Liver (tissue), 9 donors: ENCODE data around the gene BRD1. TPM values are rescaled to one million over a fixed set of nuclear protein-coding genes. Genes with fewer than 3 reads are reported as not detected.

Experiments
- DNase-seq: peaks from one replicate; pipeline ENCODE4 v3.0.0-alpha.2; 2017; ENCODE audit warnings: low spot score
- H3K27ac ChIP-seq, 2 donors: one replicate each; pipeline ENCODE4 v1.7.0; 2013; ENCODE audit warnings: inconsistent platforms in 2 of 2, low read length in 2 of 2, control low read depth in 1 of 2, low read depth in 1 of 2, mild to moderate bottlenecking in 1 of 2
- H3K27me3 ChIP-seq, 4 donors: one replicate each; pipeline versions ENCODE4 v1.6.1 to v1.7.0; 2013; ENCODE audit warnings: low read length in 3 of 4, inconsistent platforms in 1 of 4, mild to moderate bottlenecking in 1 of 4, moderate library complexity in 1 of 4; ENCODE audit not compliant: control insufficient read depth in 4 of 4, insufficient read depth in 4 of 4
- H3K36me3 ChIP-seq, 4 donors: one replicate each; pipeline versions ENCODE4 v1.6.1 to v1.7.0; 2013; ENCODE audit warnings: low read length in 3 of 4, mild to moderate bottlenecking in 3 of 4, low read depth in 1 of 4, moderate library complexity in 1 of 4; ENCODE audit not compliant: control insufficient read depth in 4 of 4, insufficient read depth in 3 of 4
- H3K4me1 ChIP-seq, 4 donors: one replicate each; pipeline versions ENCODE4 v1.6.1 to v1.7.0; 2013; ENCODE audit warnings: low read length in 3 of 4, mild to moderate bottlenecking in 3 of 4, moderate library complexity in 1 of 4; ENCODE audit not compliant: control insufficient read depth in 4 of 4, insufficient read depth in 4 of 4
- H3K4me3 ChIP-seq, 3 donors: one replicate each; pipeline versions ENCODE4 v1.6.1 to v1.7.0; 2013; ENCODE audit warnings: low read length in 3 of 3, control low read depth in 1 of 3, low read depth in 1 of 3, mild to moderate bottlenecking in 1 of 3
- H3K9ac ChIP-seq, 2 donors: one replicate each; pipeline ENCODE4 v1.7.0; 2013; ENCODE audit warnings: low read length in 2 of 2, mild to moderate bottlenecking in 2 of 2, moderate library complexity in 2 of 2, control low read depth in 1 of 2, low read depth in 1 of 2
- H3K9me3 ChIP-seq, 4 donors: one replicate each; pipeline versions ENCODE4 v1.6.1 to v1.7.0; 2013; ENCODE audit warnings: low read length in 3 of 4; ENCODE audit not compliant: control insufficient read depth in 4 of 4
- EGR1 ChIP-seq, 2 donors: IDR thresholded peaks; 2 replicates each; pipeline ENCODE4 v1.6.1; 2016 to 2018; ENCODE audit warnings: antibody characterized with exemption in 2 of 2, low read depth in 2 of 2
- FOXA1 ChIP-seq: IDR thresholded peaks from 2 replicates; pipeline ENCODE4 v1.6.1; 2016; ENCODE audit warnings: antibody characterized with exemption
- FOXA2 ChIP-seq: IDR thresholded peaks from 2 replicates; pipeline ENCODE4 v1.6.1; 2016; ENCODE audit warnings: antibody characterized with exemption
- HNF4A ChIP-seq, 2 donors: conservative IDR thresholded peaks; 2 replicates each; pipeline ENCODE4 v1.6.1; 2016; ENCODE audit warnings: antibody characterized with exemption in 2 of 2, mild to moderate bottlenecking in 2 of 2
- HNF4G ChIP-seq: IDR thresholded peaks from 2 replicates; pipeline ENCODE4 v1.6.1; 2016; ENCODE audit warnings: antibody characterized with exemption
- JUND ChIP-seq, 2 donors: IDR thresholded peaks; 2 replicates each; pipeline ENCODE4 v1.6.1; 2016; ENCODE audit warnings: antibody characterized with exemption in 2 of 2
- NR2F2 ChIP-seq: IDR thresholded peaks from 2 replicates; pipeline ENCODE4 v1.6.1; 2016; ENCODE audit warnings: antibody characterized with exemption
- RAD21 ChIP-seq, 2 donors: IDR thresholded peaks; 2 replicates each; pipeline ENCODE4 v1.6.1; 2016; ENCODE audit warnings: antibody characterized with exemption in 2 of 2, mild to moderate bottlenecking in 2 of 2
- RXRA ChIP-seq, 2 donors: IDR thresholded peaks; 2 replicates each; pipeline ENCODE4 v1.6.1; 2017 to 2018; ENCODE audit warnings: antibody characterized with exemption in 2 of 2, mild to moderate bottlenecking in 1 of 2
- SP1 ChIP-seq: IDR thresholded peaks from 2 replicates; pipeline ENCODE4 v1.6.1; 2018; ENCODE audit warnings: antibody characterized with exemption, mild to moderate bottlenecking
- TAF1 ChIP-seq: conservative IDR thresholded peaks from 2 replicates; pipeline ENCODE4 v1.6.1; 2016; ENCODE audit warnings: antibody characterized with exemption, mild to moderate bottlenecking
- YY1 ChIP-seq: IDR thresholded peaks from 2 replicates; pipeline ENCODE4 v1.6.1; 2016; ENCODE audit warnings: antibody characterized with exemption, mild to moderate bottlenecking
- WGBS: extraction: QIAGEN DNeasy Blood & Tissue Kit; methylation state at CpG from one replicate; pipeline ENCODE4 v1.1.7; 2013; 5-methylcytosine and 5-hydroxymethylcytosine counted together
- polyA plus RNA-seq, 2 donors: library from polyadenylated mRNA; stranded (reverse) in 1 of 2; unstranded in 1 of 2; fragments of 200-250 nt in 1 of 2; fragments of >200 nt in 1 of 2; fragmentation: Nextera tagmentation in 1 of 2; extraction: Ambion mirVana in 1 of 2; gene quantifications; one replicate each; pipeline versions ENCODE4 v1.2.1 to v1.2.3, GENCODE V29; 2013 to 2015
- total RNA-seq, 2 donors: library from RNA; depleted of rRNA; stranded (reverse); fragments of >200 nt; gene quantifications; one replicate each; pipeline ENCODE4 v1.2.3, GENCODE V29; 2014
- TF ChIP-seq, protein P1 (sequence below): IDR thresholded peaks from 2 replicates; pipeline ENCODE4 v1.6.1; 2016; ENCODE audit warnings: antibody characterized with exemption, mild to moderate bottlenecking
- TF ChIP-seq, protein P2 (sequence below): IDR thresholded peaks from 2 replicates; pipeline ENCODE4 v1.6.1; 2016; ENCODE audit warnings: antibody characterized with exemption
- TF ChIP-seq, protein P3 (sequence below): IDR thresholded peaks from 2 replicates; pipeline ENCODE4 v1.6.1; 2016; ENCODE audit warnings: antibody characterized with exemption
- TF ChIP-seq, protein P4 (sequence below): IDR thresholded peaks from 2 replicates; pipeline ENCODE4 v1.6.1; 2016; ENCODE audit warnings: antibody characterized with exemption
- TF ChIP-seq, protein P5 (sequence below): fragments of 150-350 bp; IDR thresholded peaks from 2 replicates; pipeline ENCODE4 v1.5.1; 2017; ENCODE audit warnings: improper control_type of control experiment, low read depth, low read length; ENCODE audit not compliant: missing input control
- donor health status: healthy.
- donor health status: healthy.
- donor health status: healthy.
- donor health status: healthy.
- donor health status: healthy.

BRD1 gene
- total and polyA plus RNA-seq, 4 donors, result 3.3 to 20.7 (median 11.6) TPM

DNA sequence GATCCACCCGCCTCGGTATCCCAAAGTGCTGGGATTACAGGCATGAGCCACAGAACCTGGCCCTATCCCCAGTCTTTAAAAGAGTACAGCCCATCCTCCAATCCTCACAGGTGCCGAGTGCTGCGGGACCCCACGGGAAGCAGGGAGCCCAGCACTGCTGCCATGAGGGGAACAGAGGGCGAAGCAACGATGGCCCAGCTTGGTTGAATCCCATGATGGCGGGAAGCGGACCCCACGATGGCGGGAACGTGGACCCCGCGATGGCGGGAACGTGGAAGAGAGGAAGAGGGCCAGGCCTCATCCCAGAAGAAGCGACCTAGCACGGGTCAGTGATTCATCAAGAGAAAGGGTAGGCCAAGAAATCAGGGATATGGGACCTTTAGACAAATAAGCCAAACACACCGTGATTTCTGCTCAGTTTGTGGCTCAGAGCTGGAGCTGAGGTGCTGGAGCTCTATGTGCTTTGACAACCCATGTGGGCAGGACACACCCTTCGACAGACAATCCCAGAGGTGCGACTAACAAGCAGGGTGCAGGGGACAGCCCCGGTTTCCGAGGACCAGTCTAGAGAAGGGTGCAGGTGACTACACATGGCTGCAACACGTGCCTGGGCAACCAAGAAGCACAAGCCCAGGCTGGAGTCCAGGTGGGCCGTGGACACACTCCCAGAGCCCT lies 30.9 kb downstream of the BRD1 start:
- TF ChIP-seq FOXA1 (no peak), RXRA (IDR thresholded peaks at IDR 0.05) (no peak), NR2F2 (no peak), TAF1 (no peak), YY1 (no peak), SP1 (no peak), EGR1 (IDR thresholded peaks at IDR 0.05; ENCODE audit: low read depth in 2 of 2) (no peak)
- TF ChIP-seq, protein P1, sequence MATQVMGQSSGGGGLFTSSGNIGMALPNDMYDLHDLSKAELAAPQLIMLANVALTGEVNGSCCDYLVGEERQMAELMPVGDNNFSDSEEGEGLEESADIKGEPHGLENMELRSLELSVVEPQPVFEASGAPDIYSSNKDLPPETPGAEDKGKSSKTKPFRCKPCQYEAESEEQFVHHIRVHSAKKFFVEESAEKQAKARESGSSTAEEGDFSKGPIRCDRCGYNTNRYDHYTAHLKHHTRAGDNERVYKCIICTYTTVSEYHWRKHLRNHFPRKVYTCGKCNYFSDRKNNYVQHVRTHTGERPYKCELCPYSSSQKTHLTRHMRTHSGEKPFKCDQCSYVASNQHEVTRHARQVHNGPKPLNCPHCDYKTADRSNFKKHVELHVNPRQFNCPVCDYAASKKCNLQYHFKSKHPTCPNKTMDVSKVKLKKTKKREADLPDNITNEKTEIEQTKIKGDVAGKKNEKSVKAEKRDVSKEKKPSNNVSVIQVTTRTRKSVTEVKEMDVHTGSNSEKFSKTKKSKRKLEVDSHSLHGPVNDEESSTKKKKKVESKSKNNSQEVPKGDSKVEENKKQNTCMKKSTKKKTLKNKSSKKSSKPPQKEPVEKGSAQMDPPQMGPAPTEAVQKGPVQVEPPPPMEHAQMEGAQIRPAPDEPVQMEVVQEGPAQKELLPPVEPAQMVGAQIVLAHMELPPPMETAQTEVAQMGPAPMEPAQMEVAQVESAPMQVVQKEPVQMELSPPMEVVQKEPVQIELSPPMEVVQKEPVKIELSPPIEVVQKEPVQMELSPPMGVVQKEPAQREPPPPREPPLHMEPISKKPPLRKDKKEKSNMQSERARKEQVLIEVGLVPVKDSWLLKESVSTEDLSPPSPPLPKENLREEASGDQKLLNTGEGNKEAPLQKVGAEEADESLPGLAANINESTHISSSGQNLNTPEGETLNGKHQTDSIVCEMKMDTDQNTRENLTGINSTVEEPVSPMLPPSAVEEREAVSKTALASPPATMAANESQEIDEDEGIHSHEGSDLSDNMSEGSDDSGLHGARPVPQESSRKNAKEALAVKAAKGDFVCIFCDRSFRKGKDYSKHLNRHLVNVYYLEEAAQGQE, result no peak
- TF ChIP-seq, protein P2, sequence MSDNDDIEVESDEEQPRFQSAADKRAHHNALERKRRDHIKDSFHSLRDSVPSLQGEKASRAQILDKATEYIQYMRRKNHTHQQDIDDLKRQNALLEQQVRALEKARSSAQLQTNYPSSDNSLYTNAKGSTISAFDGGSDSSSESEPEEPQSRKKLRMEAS, result no peak
- Histone ChIP-seq H3K9ac (no peak overlapping the region), H3K27me3 (no peaks in the 10 kb centered on the region), H3K36me3 (peaks cover 25 to 64% (median 51%) of the 10 kb centered on the region in 4 donors), H3K27ac (no peak overlapping the region), H3K9me3 (no peaks in the 10 kb centered on the region), H3K4me1 (no peaks in the 10 kb centered on the region), H3K4me3 (no peak overlapping the region)
- 97% methylated on average over 25 of the region's 25 CpGs for WGBS
- DNase-seq, result no peak

DNA sequence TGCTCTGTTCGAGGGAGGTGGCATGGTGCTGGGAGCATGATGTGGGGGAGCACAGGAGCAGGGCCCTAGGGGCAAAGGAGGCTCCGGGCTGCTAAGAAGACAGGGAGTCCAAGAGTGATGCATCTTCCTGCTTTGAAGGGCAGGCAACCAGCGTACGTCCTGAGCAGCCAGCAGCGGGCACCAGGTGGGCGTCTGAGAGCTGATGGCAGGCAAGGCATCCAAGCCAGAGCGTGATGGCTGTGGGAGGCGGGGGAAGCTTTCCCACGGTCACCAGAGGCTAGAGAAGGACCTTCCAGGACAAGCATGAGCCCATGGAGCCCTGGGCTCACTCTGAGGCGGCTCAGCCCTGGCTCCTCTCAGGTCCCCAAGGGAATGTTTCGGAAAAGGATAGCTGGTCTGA lies 32.2 kb downstream of the BRD1 start:
- Histone ChIP-seq H3K4me3 (no peak overlapping the region), H3K27ac (no peak overlapping the region), H3K36me3 (peaks cover 25 to 66% (median 51%) of the 10 kb centered on the region in 4 donors), H3K9ac (no peak overlapping the region), H3K27me3 (no peaks in the 10 kb centered on the region), H3K9me3 (no peaks in the 10 kb centered on the region), H3K4me1 (peaks cover 0 to 5% (median under 1%) of the 10 kb centered on the region in 4 donors)
- no peak for DNase-seq
- 96% methylated on average over 11 of the region's 11 CpGs for WGBS
- TF ChIP-seq, protein P1, result no peak
- TF ChIP-seq HNF4A (conservative IDR thresholded peaks at IDR 0.05) (no peak), RAD21 (IDR thresholded peaks at IDR 0.05) (no peak), TAF1 (no peak), FOXA2 (no peak), NR2F2 (no peak), HNF4G (no peak), JUND (IDR thresholded peaks at IDR 0.05) (no peak), YY1 (no peak), RXRA (IDR thresholded peaks at IDR 0.05) (no peak)
- TF ChIP-seq, protein P3, sequence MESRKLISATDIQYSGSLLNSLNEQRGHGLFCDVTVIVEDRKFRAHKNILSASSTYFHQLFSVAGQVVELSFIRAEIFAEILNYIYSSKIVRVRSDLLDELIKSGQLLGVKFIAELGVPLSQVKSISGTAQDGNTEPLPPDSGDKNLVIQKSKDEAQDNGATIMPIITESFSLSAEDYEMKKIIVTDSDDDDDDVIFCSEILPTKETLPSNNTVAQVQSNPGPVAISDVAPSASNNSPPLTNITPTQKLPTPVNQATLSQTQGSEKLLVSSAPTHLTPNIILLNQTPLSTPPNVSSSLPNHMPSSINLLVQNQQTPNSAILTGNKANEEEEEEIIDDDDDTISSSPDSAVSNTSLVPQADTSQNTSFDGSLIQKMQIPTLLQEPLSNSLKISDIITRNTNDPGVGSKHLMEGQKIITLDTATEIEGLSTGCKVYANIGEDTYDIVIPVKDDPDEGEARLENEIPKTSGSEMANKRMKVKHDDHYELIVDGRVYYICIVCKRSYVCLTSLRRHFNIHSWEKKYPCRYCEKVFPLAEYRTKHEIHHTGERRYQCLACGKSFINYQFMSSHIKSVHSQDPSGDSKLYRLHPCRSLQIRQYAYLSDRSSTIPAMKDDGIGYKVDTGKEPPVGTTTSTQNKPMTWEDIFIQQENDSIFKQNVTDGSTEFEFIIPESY, result no peak
- TF ChIP-seq, protein P2, result no peak
- TF ChIP-seq, protein P4, sequence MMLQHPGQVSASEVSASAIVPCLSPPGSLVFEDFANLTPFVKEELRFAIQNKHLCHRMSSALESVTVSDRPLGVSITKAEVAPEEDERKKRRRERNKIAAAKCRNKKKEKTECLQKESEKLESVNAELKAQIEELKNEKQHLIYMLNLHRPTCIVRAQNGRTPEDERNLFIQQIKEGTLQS, result no peak
- TF ChIP-seq, protein P5, sequence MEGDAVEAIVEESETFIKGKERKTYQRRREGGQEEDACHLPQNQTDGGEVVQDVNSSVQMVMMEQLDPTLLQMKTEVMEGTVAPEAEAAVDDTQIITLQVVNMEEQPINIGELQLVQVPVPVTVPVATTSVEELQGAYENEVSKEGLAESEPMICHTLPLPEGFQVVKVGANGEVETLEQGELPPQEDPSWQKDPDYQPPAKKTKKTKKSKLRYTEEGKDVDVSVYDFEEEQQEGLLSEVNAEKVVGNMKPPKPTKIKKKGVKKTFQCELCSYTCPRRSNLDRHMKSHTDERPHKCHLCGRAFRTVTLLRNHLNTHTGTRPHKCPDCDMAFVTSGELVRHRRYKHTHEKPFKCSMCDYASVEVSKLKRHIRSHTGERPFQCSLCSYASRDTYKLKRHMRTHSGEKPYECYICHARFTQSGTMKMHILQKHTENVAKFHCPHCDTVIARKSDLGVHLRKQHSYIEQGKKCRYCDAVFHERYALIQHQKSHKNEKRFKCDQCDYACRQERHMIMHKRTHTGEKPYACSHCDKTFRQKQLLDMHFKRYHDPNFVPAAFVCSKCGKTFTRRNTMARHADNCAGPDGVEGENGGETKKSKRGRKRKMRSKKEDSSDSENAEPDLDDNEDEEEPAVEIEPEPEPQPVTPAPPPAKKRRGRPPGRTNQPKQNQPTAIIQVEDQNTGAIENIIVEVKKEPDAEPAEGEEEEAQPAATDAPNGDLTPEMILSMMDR, result no peak
